Thyroid gland (tissue), 4 donors: ENCODE results near the gene SSPN. TPM values are rescaled to one million over a fixed set of nuclear protein-coding genes. Genes with fewer than 3 reads are reported as not detected.

Experiments used
- DNase-seq, 2 donors: peaks; one replicate each; pipeline ENCODE4 v3.0.0-alpha.2; 2019
- H3K27ac ChIP-seq, 3 donors: fragments of 200-600 bp; sonication (generic); 1 replicate in 2 of 3; 2 replicates in 1 of 3; pipeline ENCODE4 v1.5.1; 2016 to 2019; ENCODE audit warnings: mild to moderate bottlenecking in 1 of 3, moderate library complexity in 1 of 3
- H3K27me3 ChIP-seq: fragments of 200-600 bp; sonication (generic); one replicate; pipeline ENCODE4 v1.5.1; 2019
- H3K36me3 ChIP-seq, 2 donors: fragments of 200-600 bp; sonication (generic); one replicate each; pipeline ENCODE4 v1.5.1; 2016 to 2019
- H3K4me1 ChIP-seq, 2 donors: fragments of 200-600 bp; sonication (generic); one replicate each; pipeline ENCODE4 v1.5.1; 2017 to 2019
- H3K4me3 ChIP-seq, 3 donors: fragments of 200-600 bp; sonication (generic); replicated peaks in 1 of 3; 1 replicate in 2 of 3; 2 replicates in 1 of 3; pipeline ENCODE4 v1.5.1; 2016; ENCODE audit warnings: mild to moderate bottlenecking in 1 of 3
- H3K9me3 ChIP-seq: fragments of 200-600 bp; sonication (generic); one replicate; pipeline ENCODE4 v1.5.1; 2017
- CTCF ChIP-seq, 6 experiments: fragments of 200-600 bp in 3 of 6; fragments of 450-650 bp in 3 of 6; sonication (generic) in 3 of 6; IDR thresholded peaks; one replicate each; pipeline ENCODE4 v1.5.1; 2016 to 2019; ENCODE audit warnings: antibody characterized with exemption in 6 of 6, mild to moderate bottlenecking in 2 of 6, inconsistent platforms in 1 of 6, moderate library complexity in 1 of 6
- POLR2A ChIP-seq, 2 donors: fragments of 450-650 bp; IDR thresholded peaks; one replicate each; pipeline ENCODE4 v1.6.1; 2017; ENCODE audit warnings: antibody characterized with exemption in 2 of 2, mild to moderate bottlenecking in 2 of 2, moderate library complexity in 1 of 2
- WGBS, 2 donors: methylation state at CpG; one replicate each; pipeline ENCODE4 v1.1.5; 2017; 5-methylcytosine and 5-hydroxymethylcytosine counted together
- intact Hi-C: fragments of 100-400 bp; cut with DNase I; formaldehyde crosslinking; loops from one replicate; pipeline ENCODE4 v1.15.1; 2023
- total RNA-seq, 4 donors: library from RNA; depleted of rRNA; stranded (reverse); fragments of >200 nt; gene quantifications; one replicate each; pipeline ENCODE4 v1.2.3, GENCODE V29; 2016

The SSPN gene
- total RNA-seq, 4 donors from 2014 or later: 20.1 to 25.0 (median 22.2) TPM

DNA sequence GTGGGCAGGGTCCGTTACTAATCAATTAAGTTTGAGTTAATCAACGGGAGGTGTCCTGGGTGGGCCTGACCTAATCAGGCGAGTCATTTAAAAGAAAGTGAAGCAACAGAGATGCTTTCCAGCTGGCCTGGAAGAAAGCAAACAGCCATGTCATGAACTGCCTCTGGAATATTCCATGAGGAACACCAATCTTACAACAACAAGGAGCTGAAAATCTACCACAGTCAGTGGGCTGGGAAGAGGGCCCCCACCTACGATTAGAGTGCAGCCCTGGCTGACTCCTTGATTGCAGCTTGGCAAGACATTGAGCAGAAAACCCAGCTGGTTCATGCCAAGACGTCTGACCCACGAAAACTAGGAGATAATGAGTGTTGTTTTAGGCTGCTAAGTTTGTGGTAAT is 56.2 kb downstream of the SSPN start:
- WGBS, 2 donors: 51 to 55% methylated on average over 6 of the region's 6 CpGs
- Histone ChIP-seq H3K27ac (peak overlapping the region in 1 of 3 donors; percentile 23), H3K36me3 (no peaks in the 10 kb centered on the region), H3K4me3 (no peak overlapping the region), H3K9me3 (no peaks in the 10 kb centered on the region), H3K4me1 (peaks cover 0 to 9% of the 10 kb centered on the region in 2 donors), H3K27me3 (no peaks in the 10 kb centered on the region)
- TF ChIP-seq CTCF (IDR thresholded peaks at IDR 0.05) (no peak), POLR2A (IDR thresholded peaks at IDR 0.05) (no peak)
- DNase-seq: peak; percentile 46 to 50
- intact Hi-C loops: no loop called here

DNA sequence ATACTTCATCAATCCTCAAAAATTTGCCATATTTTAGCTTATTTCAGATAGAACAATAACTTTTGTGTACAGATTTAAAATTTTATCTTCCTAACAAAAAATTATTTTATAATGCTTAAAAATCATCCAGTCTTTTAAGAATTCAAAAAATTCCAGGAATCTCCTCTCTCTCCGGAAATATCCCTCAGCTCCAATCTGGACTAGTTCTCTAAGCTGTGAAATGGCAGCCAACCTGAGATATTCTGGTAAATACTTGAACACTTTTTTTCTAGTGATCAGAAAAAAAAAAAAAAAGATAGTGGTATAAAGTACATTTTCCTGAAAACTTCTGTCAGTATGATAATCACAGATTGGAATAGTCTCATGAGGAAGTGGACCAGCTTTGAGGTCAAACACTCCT is 57.6 kb downstream of the SSPN start:
- H3K4me1 ChIP-seq: peaks cover 0 to 8% of the 10 kb centered on the region in 2 donors
- intact Hi-C loops: no loop called here
- 70 to 81% methylated on average over 1 of the region's 1 CpG for WGBS, 2 donors
- no peak overlapping the region for H3K4me3 ChIP-seq
- no peak for DNase-seq
- no peaks in the 10 kb centered on the region for H3K36me3 ChIP-seq
- no peaks in the 10 kb centered on the region for H3K9me3 ChIP-seq
- TF ChIP-seq CTCF (IDR thresholded peaks at IDR 0.05) (no peak), POLR2A (IDR thresholded peaks at IDR 0.05) (no peak)
- H3K27me3 ChIP-seq: no peaks in the 10 kb centered on the region
- H3K27ac ChIP-seq: no peak overlapping the region

- H3K4me1 ChIP-seq: peaks cover 0 to 8% of the 10 kb centered on the region in 2 donors
- no peaks in the 10 kb centered on the region for H3K36me3 ChIP-seq
- no peaks in the 10 kb centered on the region for H3K9me3 ChIP-seq
- intact Hi-C loops: no loop called here
- no peak for TF ChIP-seq POLR2A (IDR thresholded peaks at IDR 0.05)
- TF ChIP-seq CTCF (IDR thresholded peaks at IDR 0.05): no peak
- 85 to 97% methylated on average over 5 to 7 of the region's 7 CpGs for WGBS, 2 donors
- no peaks in the 10 kb centered on the region for H3K27me3 ChIP-seq
- H3K4me3 ChIP-seq: no peak overlapping the region
- DNase-seq: no peak
- no peak overlapping the region for H3K27ac ChIP-seq
Measured at GRCh38 chr12:26255893-26256645, 60.7 kb downstream of the SSPN start.

GRCh38 chr12:26264215-26264838 is 69.0 kb downstream of the SSPN start:
- Histone ChIP-seq H3K36me3 (no peaks in the 10 kb centered on the region), H3K4me1 (peaks cover 9 to 10% of the 10 kb centered on the region in 2 donors), H3K27ac (no peak overlapping the region), H3K27me3 (no peaks in the 10 kb centered on the region), H3K4me3 (no peak overlapping the region), H3K9me3 (no peaks in the 10 kb centered on the region)
- TF ChIP-seq CTCF (IDR thresholded peaks at IDR 0.05) (no peak), POLR2A (IDR thresholded peaks at IDR 0.05) (no peak)
- WGBS, 2 donors: 86 to 91% methylated on average over 2 of the region's 2 CpGs
- DNase-seq: no peak
- intact Hi-C loops: no loop called here

DNA sequence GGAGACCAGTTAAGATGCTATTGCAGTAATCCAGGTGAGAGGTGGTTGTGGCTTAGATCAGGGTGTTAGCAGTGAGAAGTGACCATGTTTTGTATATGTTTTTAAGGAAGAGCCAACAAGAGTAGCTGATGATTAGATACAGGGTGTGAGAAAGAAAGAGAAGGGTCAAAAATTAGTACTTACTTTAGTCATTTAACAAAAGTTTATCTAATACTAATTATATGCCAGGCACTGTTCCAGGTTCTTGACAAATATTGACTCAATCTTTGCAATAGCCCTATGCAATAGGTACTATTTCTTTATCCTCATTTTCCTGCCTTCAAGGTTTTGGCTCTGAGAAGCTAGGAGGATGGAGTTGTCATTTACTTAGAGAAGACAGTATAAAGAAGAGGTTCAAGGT is 70.2 kb downstream of the SSPN start:
- DNase-seq: no peak
- H3K9me3 ChIP-seq: no peaks in the 10 kb centered on the region
- H3K27ac ChIP-seq: no peak overlapping the region
- H3K4me1 ChIP-seq: peaks cover 18 to 19% of the 10 kb centered on the region in 2 donors
- intact Hi-C loops: no loop called here
- no peak for TF ChIP-seq CTCF (IDR thresholded peaks at IDR 0.05)
- TF ChIP-seq POLR2A (IDR thresholded peaks at IDR 0.05): no peak
- no peaks in the 10 kb centered on the region for H3K36me3 ChIP-seq
- no peak overlapping the region for H3K4me3 ChIP-seq
- H3K27me3 ChIP-seq: no peaks in the 10 kb centered on the region
